ENCODE data around the gene GM2A.

GRCh38 chr5:151244206-151244605 lies 8.8 kb upstream of the GM2A start:
- no peak for TF ChIP-seq MLX (CRISPR knock-in tag; IDR thresholded peaks at IDR 0.05)
- TF ChIP-seq, protein P1, sequence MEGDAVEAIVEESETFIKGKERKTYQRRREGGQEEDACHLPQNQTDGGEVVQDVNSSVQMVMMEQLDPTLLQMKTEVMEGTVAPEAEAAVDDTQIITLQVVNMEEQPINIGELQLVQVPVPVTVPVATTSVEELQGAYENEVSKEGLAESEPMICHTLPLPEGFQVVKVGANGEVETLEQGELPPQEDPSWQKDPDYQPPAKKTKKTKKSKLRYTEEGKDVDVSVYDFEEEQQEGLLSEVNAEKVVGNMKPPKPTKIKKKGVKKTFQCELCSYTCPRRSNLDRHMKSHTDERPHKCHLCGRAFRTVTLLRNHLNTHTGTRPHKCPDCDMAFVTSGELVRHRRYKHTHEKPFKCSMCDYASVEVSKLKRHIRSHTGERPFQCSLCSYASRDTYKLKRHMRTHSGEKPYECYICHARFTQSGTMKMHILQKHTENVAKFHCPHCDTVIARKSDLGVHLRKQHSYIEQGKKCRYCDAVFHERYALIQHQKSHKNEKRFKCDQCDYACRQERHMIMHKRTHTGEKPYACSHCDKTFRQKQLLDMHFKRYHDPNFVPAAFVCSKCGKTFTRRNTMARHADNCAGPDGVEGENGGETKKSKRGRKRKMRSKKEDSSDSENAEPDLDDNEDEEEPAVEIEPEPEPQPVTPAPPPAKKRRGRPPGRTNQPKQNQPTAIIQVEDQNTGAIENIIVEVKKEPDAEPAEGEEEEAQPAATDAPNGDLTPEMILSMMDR (IDR thresholded peaks at IDR 0.05), result no peak
- no peak for TF ChIP-seq ETV6 (CRISPR knock-in tag; IDR thresholded peaks at IDR 0.05)
